IMR-90 (cell line): ENCODE measurements around the gene CUBN. TPM values are rescaled to one million over a fixed set of nuclear protein-coding genes. Genes with fewer than 3 reads are reported as not detected.

ENCODE experiments used
- ATAC-seq: fragments of 200-7000 bp; cut with Tn5 transposase; 2 replicates; pipeline ENCODE4 v1.9.1; 2020; ENCODE audit warnings: low read depth, mild to moderate bottlenecking, moderate library complexity
- BruUV-seq: library from RNA; stranded (reverse); fragments of 400-500 nt; replicated peaks from 2 replicates; lab custom pipeline; 2021; lab: Mats Ljungman, UMichigan
- CTCF ChIA-PET: fragments of 300-600 bp; formaldehyde crosslinking; extraction: SDS; loops from one replicate; lab custom pipeline; 2021; ENCODE audit warnings: antibody characterized with exemption; lab: Yijun Ruan, JAX
- POLR2A ChIA-PET: fragments of 300-600 bp; sonication (Branson Sonifier 250); formaldehyde crosslinking; loops from one replicate; lab custom pipeline; 2022; ENCODE audit warnings: antibody characterized with exemption; ENCODE audit not compliant: unreplicated experiment; lab: Charles Lee
- DNase-seq: peaks from one replicate; pipeline ENCODE4 v3.0.0; 2013
- H2AFZ ChIP-seq: replicated peaks from 2 replicates; pipeline ENCODE3; 2013; ENCODE audit warnings: low read length, mild to moderate bottlenecking; ENCODE audit not compliant: poor library complexity
- H2AK5ac ChIP-seq: 2 replicates; pipeline ENCODE4 v1.6.1; 2013; ENCODE audit warnings: low read depth, low read length, inconsistent platforms
- H2AK9ac ChIP-seq: replicated peaks from 2 replicates; pipeline ENCODE3; 2013; ENCODE audit warnings: mild to moderate bottlenecking, low read depth, low read length, moderate library complexity; ENCODE audit not compliant: poor library complexity
- H2BK120ac ChIP-seq: 2 replicates; pipeline ENCODE4 v1.6.1; 2013; ENCODE audit warnings: low read depth, low read length, inconsistent platforms
- H2BK15ac ChIP-seq: 3 replicates; pipeline ENCODE4 v1.6.1; 2013; ENCODE audit warnings: low read depth, low read length, inconsistent platforms
- H2BK20ac ChIP-seq: 2 replicates; pipeline ENCODE4 v1.6.1; 2013; ENCODE audit warnings: low read depth, mild to moderate bottlenecking, inconsistent platforms, low read length, moderate library complexity
- H2BK5ac ChIP-seq: 2 replicates; pipeline ENCODE4 v1.6.1; 2013; ENCODE audit warnings: mild to moderate bottlenecking, low read depth, low read length, inconsistent platforms; ENCODE audit not compliant: poor library complexity, severe bottlenecking
- H3K14ac ChIP-seq: replicated peaks from 2 replicates; pipeline ENCODE4 v1.6.1; 2013; ENCODE audit warnings: low read depth, low read length, inconsistent platforms
- H3K18ac ChIP-seq: 2 replicates; pipeline ENCODE4 v1.6.1; 2013; ENCODE audit warnings: low read depth, low read length, control low read depth
- H3K23ac ChIP-seq: 2 replicates; pipeline ENCODE4 v1.6.1; 2013; ENCODE audit warnings: low read depth, low read length, inconsistent platforms
- H3K27ac ChIP-seq: 2 replicates; pipeline ENCODE4 v1.5.1; 2013; ENCODE audit warnings: mild to moderate bottlenecking, control low read depth, low read length; ENCODE audit not compliant: insufficient read depth
- H3K27me3 ChIP-seq: 2 replicates; pipeline ENCODE4 v1.6.1; 2013; ENCODE audit warnings: low read length; ENCODE audit not compliant: control insufficient read depth, insufficient read depth
- H3K36me3 ChIP-seq: 2 replicates; pipeline ENCODE4 v1.6.1; 2013; ENCODE audit warnings: low read length, mixed read lengths; ENCODE audit not compliant: control insufficient read depth, insufficient read depth
- H3K4ac ChIP-seq: 2 replicates; pipeline ENCODE4 v1.6.1; 2013; ENCODE audit warnings: low read depth, low read length, inconsistent platforms
- H3K4me1 ChIP-seq: 2 replicates; pipeline ENCODE4 v1.6.1; 2013; ENCODE audit warnings: low read length, mixed read lengths; ENCODE audit not compliant: control insufficient read depth, insufficient read depth
- H3K4me2 ChIP-seq: 2 replicates; pipeline ENCODE4 v1.6.1; 2013; ENCODE audit warnings: low read depth, mild to moderate bottlenecking, control low read depth, low read length, moderate library complexity
- H3K4me3 ChIP-seq: 2 replicates; pipeline ENCODE4 v1.5.1; 2013; ENCODE audit warnings: low read depth, mild to moderate bottlenecking, control low read depth, low read length, moderate library complexity; ENCODE audit not compliant: insufficient read depth
- H3K56ac ChIP-seq: 2 replicates; pipeline ENCODE4 v1.6.1; 2013; ENCODE audit warnings: low read length, inconsistent platforms; ENCODE audit not compliant: insufficient read depth; ENCODE audit errors: extremely low read depth
- H3K79me1 ChIP-seq, 2 experiments: 2 replicates each; pipeline ENCODE4 v1.6.1; 2013; ENCODE audit warnings: low read length in 2 of 2, inconsistent platforms in 1 of 2, low read depth in 1 of 2
- H3K9ac ChIP-seq: 2 replicates; pipeline ENCODE4 v1.6.1; 2013; ENCODE audit warnings: low read depth, low read length, control low read depth
- H3K9me1 ChIP-seq: 2 replicates; pipeline ENCODE4 v1.6.1; 2013; ENCODE audit warnings: low read length, inconsistent platforms; ENCODE audit not compliant: insufficient read depth
- H3K9me3 ChIP-seq: 2 replicates; pipeline ENCODE4 v1.6.1; 2013; ENCODE audit warnings: low read length; ENCODE audit not compliant: control insufficient read depth, insufficient read depth
- H4K20me1 ChIP-seq: 2 replicates; pipeline ENCODE4 v1.6.1; 2013; ENCODE audit warnings: low read length, inconsistent platforms; ENCODE audit not compliant: insufficient read depth
- H4K5ac ChIP-seq: 2 replicates; pipeline ENCODE4 v1.6.1; 2013; ENCODE audit warnings: mild to moderate bottlenecking, low read depth, low read length, control low read depth
- H4K8ac ChIP-seq, 2 experiments: 2 replicates each; pipeline ENCODE4 v1.6.1; 2013; ENCODE audit warnings: low read depth in 2 of 2, low read length in 2 of 2, control low read depth in 1 of 2, inconsistent platforms in 1 of 2
- H4K91ac ChIP-seq: 2 replicates; pipeline ENCODE4 v1.6.1; 2013; ENCODE audit warnings: low read depth, low read length, inconsistent platforms; ENCODE audit not compliant: insufficient read depth
- CEBPB ChIP-seq: IDR thresholded peaks from 2 replicates; pipeline ENCODE4 v1.6.1; 2012; ENCODE audit warnings: low read depth, low read length, improper control_type of control experiment
- FOS ChIP-seq: fragments of 150-350 bp; IDR thresholded peaks from 2 replicates; pipeline ENCODE4 v1.6.1; 2016; ENCODE audit warnings: low read depth, low read length
- MAZ ChIP-seq: IDR thresholded peaks from 2 replicates; pipeline ENCODE4 v1.6.1; 2012; ENCODE audit warnings: low read depth, mild to moderate bottlenecking, low read length, improper control_type of control experiment, moderate library complexity, borderline replicate concordance
- POLR2A ChIP-seq: IDR thresholded peaks from 2 replicates; pipeline ENCODE4 v1.6.1; 2012; ENCODE audit warnings: mild to moderate bottlenecking, low read depth, low read length
- RAD21 ChIP-seq: IDR thresholded peaks from 2 replicates; pipeline ENCODE4 v1.6.1; 2012; ENCODE audit warnings: low read length, improper control_type of control experiment
- SMC3 ChIP-seq: fragments of 150-350 bp; IDR thresholded peaks from 2 replicates; pipeline ENCODE4 v1.6.1; 2016; ENCODE audit warnings: low read depth, mild to moderate bottlenecking, antibody characterized with exemption, low read length, moderate library complexity
- WGBS, 2 experiments: methylation state at CpG; one replicate each; pipeline versions ENCODE4 v1.1.5 to v1.1.7; 2013; ENCODE audit warnings: missing lambda C conversion rate in 2 of 2; ENCODE audit not compliant: insufficient read length in 1 of 2; ENCODE audit errors: extremely low coverage in 2 of 2; 5-methylcytosine and 5-hydroxymethylcytosine counted together
- dilution Hi-C: fragments of 300-500 bp; cut with HindIII; formaldehyde crosslinking; loops from one replicate; pipeline ENCODE4 v1.14.3; 2018; ENCODE audit warnings: low sequenced_read_pairs; ENCODE audit not compliant: unreplicated experiment
- in situ Hi-C: fragments of 300-500 bp; cut with MboI; formaldehyde crosslinking; loops from 3 replicates; pipeline ENCODE4 v1.14.3; 2019; ENCODE audit warnings: low sequenced_read_pairs, inconsistent platforms, mixed read lengths
- intact Hi-C: fragments of 100-400 bp; cut with micrococcal nuclease; formaldehyde crosslinking; loops from 2 replicates; pipeline ENCODE4 v1.10.0; 2022
- polyA plus RNA-seq, 3 experiments: library from polyadenylated mRNA; depleted of rRNA; stranded (reverse); fragments of >200 nt; gene quantifications; 2 replicates each; pipeline ENCODE4 v1.2.3, GENCODE V29; 2012; ENCODE audit warnings: low replicate concordance in 1 of 3
- total RNA-seq: library from RNA; depleted of rRNA; stranded (reverse); fragments of >200 nt; gene quantifications from 2 replicates; pipeline ENCODE4 v1.2.3, GENCODE V29; 2012
- TF ChIP-seq, protein P1 (sequence below): conservative IDR thresholded peaks from 2 replicates; pipeline ENCODE4 v1.5.1; 2012; ENCODE audit warnings: mild to moderate bottlenecking, low read depth, low read length, improper control_type of control experiment
- TF ChIP-seq, protein P2 (sequence below): fragments of 150-350 bp; IDR thresholded peaks from 2 replicates; pipeline ENCODE4 v1.6.1; 2017; ENCODE audit warnings: mild to moderate bottlenecking, antibody characterized with exemption, low read length, low read depth
- TF ChIP-seq, protein P3 (sequence below): fragments of 150-350 bp; IDR thresholded peaks from 2 replicates; pipeline ENCODE4 v1.6.1; 2016; ENCODE audit warnings: low read depth, mild to moderate bottlenecking, low read length, moderate library complexity, borderline replicate concordance

The CUBN gene
- total and polyA plus RNA-seq, 2 of the 4 experiments (the other 2 are of a cell fraction), result 0.19 to 0.54 TPM

DNA sequence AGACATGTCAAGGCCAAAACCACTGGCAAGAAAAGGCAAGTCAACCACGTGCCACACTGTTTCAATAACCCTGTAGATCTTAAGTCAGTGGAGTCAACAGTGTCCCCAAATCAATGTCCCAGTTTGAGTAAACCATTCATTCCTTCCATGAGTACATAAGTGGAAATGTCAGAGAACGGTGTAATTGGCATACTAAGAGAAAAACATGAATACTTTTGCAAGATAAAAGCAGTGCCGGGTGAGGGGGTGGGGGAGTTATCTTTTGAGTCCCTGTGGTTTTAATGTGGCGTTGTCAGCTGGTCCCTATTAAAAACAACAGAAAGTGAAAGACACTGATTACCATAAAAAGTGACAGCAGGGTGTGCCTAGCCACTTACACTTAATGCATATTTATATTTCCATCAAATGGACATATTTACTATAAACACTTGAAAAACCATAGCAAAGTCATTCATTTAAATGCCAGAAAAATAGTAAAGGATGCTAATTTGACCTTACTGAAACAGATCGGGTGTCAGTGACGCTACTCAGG lies 350.2 kb downstream of the CUBN start:
- Histone ChIP-seq H3K18ac (no peak overlapping the region), H2AK5ac (no peak overlapping the region), H3K4me1 (peaks cover 4% of the 10 kb centered on the region), H3K79me1 (peaks cover 18 to 29% of the 10 kb centered on the region in 2 experiments), H4K5ac (no peak overlapping the region), H2BK20ac (no peak overlapping the region), H3K27ac (no peak overlapping the region), H2BK5ac (no peak overlapping the region), H3K9me3 (no peaks in the 10 kb centered on the region), H2AFZ (no peak overlapping the region), H2BK120ac (no peak overlapping the region), H3K27me3 (no peaks in the 10 kb centered on the region), H3K56ac (no peak overlapping the region), H3K4me3 (no peak overlapping the region), H2AK9ac (no peak overlapping the region), H3K14ac (no peak overlapping the region), H3K4me2 (no peak overlapping the region), H3K23ac (no peak overlapping the region), H2BK15ac (no peak overlapping the region), H3K9me1 (peaks cover 1% of the 10 kb centered on the region; the same call in 1 of the 2 replicates), H4K20me1 (peaks cover 10% of the 10 kb centered on the region), H3K36me3 (peaks cover 2% of the 10 kb centered on the region), H3K4ac (no peak overlapping the region), H4K91ac (no peak overlapping the region), H3K9ac (no peak overlapping the region), H4K8ac (no peak overlapping the region)
- no peak for ATAC-seq
- TF ChIP-seq SMC3 (no peak), POLR2A (no peak), CEBPB (no peak), RAD21 (no peak), MAZ (no peak), FOS (no peak)
- TF ChIP-seq, protein P1, sequence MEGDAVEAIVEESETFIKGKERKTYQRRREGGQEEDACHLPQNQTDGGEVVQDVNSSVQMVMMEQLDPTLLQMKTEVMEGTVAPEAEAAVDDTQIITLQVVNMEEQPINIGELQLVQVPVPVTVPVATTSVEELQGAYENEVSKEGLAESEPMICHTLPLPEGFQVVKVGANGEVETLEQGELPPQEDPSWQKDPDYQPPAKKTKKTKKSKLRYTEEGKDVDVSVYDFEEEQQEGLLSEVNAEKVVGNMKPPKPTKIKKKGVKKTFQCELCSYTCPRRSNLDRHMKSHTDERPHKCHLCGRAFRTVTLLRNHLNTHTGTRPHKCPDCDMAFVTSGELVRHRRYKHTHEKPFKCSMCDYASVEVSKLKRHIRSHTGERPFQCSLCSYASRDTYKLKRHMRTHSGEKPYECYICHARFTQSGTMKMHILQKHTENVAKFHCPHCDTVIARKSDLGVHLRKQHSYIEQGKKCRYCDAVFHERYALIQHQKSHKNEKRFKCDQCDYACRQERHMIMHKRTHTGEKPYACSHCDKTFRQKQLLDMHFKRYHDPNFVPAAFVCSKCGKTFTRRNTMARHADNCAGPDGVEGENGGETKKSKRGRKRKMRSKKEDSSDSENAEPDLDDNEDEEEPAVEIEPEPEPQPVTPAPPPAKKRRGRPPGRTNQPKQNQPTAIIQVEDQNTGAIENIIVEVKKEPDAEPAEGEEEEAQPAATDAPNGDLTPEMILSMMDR, result no peak
- TF ChIP-seq, protein P2, sequence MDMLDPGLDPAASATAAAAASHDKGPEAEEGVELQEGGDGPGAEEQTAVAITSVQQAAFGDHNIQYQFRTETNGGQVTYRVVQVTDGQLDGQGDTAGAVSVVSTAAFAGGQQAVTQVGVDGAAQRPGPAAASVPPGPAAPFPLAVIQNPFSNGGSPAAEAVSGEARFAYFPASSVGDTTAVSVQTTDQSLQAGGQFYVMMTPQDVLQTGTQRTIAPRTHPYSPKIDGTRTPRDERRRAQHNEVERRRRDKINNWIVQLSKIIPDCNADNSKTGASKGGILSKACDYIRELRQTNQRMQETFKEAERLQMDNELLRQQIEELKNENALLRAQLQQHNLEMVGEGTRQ, result no peak
- TF ChIP-seq, protein P3, sequence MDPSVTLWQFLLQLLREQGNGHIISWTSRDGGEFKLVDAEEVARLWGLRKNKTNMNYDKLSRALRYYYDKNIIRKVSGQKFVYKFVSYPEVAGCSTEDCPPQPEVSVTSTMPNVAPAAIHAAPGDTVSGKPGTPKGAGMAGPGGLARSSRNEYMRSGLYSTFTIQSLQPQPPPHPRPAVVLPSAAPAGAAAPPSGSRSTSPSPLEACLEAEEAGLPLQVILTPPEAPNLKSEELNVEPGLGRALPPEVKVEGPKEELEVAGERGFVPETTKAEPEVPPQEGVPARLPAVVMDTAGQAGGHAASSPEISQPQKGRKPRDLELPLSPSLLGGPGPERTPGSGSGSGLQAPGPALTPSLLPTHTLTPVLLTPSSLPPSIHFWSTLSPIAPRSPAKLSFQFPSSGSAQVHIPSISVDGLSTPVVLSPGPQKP, result no peak
- no TSS peak for BruUV-seq
- ChIA-PET CTCF (no interaction called here), POLR2A (no interaction called here)
- dilution Hi-C loops (no loop called here), intact Hi-C loops (no loop called here), in situ Hi-C loops (no loop called here)
- WGBS, 2 experiments, result no CpG with 5 or more reads among the region's 6 CpGs
- DNase-seq, result no peak
